WERI-Rb-1 (cell line): ENCODE measurements around the gene CENPP.

ENCODE experiments used
- DNase-seq: peaks from one replicate; pipeline ENCODE4 v3.0.0-alpha.2; 2020
- H3K27ac ChIP-seq: fragments of 250-450 bp; sonication (Bioruptor Pico); 2 replicates; pipeline ENCODE4 v1.5.1; 2020; ENCODE audit warnings: mild to moderate bottlenecking, moderate library complexity
- H3K27me3 ChIP-seq: fragments of 250-450 bp; sonication (Bioruptor Pico); 2 replicates; pipeline ENCODE4 v1.5.1; 2021; ENCODE audit warnings: mild to moderate bottlenecking, low read depth, moderate library complexity; ENCODE audit not compliant: insufficient read depth, severe bottlenecking
- H3K36me3 ChIP-seq: fragments of 250-450 bp; sonication (Bioruptor Pico); 2 replicates; pipeline ENCODE4 v1.5.1; 2020; ENCODE audit warnings: mild to moderate bottlenecking, moderate library complexity
- H3K4me3 ChIP-seq: 2 replicates; pipeline ENCODE4 v1.5.1; 2011; ENCODE audit warnings: low read depth, mild to moderate bottlenecking, control low read depth, low read length
- H3K9me3 ChIP-seq: fragments of 250-450 bp; sonication (Bioruptor Pico); 2 replicates; pipeline ENCODE4 v1.5.1; 2021; ENCODE audit warnings: mild to moderate bottlenecking, moderate library complexity; ENCODE audit not compliant: severe bottlenecking
- TF ChIP-seq, protein P1 (sequence below): IDR thresholded peaks from 2 replicates; pipeline ENCODE4 v1.5.1; 2011; ENCODE audit warnings: low read depth, mild to moderate bottlenecking, control low read depth, inconsistent platforms, low read length

Gene CENPP

DNA sequence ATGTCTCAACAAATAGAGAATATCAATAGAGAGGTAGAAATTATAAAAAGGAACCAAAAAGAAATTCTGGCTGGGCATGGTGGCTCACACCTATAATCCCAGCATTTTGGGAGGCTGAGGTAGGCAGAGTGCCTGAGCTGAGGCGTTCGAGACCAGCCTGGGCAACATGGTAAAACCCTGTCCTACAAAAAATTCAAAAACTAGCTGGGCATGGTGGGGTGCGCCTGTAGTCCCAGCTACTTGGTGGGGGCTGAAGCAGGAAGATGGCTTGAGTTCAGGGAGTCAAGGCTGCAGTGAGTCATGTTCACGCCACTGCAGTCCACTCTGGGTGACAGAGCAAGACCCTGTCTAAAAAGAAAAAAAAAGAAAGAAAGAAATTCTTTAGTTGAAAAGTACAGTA, 319.3 kb downstream of the CENPP start:
- DNase-seq = no peak
- Histone ChIP-seq H3K27ac (no peak overlapping the region), H3K36me3 (peaks cover 62% of the 10 kb centered on the region), H3K9me3 (no peaks in the 10 kb centered on the region), H3K4me3 (no peak overlapping the region), H3K27me3 (no peaks in the 10 kb centered on the region)
- TF ChIP-seq, protein P1, sequence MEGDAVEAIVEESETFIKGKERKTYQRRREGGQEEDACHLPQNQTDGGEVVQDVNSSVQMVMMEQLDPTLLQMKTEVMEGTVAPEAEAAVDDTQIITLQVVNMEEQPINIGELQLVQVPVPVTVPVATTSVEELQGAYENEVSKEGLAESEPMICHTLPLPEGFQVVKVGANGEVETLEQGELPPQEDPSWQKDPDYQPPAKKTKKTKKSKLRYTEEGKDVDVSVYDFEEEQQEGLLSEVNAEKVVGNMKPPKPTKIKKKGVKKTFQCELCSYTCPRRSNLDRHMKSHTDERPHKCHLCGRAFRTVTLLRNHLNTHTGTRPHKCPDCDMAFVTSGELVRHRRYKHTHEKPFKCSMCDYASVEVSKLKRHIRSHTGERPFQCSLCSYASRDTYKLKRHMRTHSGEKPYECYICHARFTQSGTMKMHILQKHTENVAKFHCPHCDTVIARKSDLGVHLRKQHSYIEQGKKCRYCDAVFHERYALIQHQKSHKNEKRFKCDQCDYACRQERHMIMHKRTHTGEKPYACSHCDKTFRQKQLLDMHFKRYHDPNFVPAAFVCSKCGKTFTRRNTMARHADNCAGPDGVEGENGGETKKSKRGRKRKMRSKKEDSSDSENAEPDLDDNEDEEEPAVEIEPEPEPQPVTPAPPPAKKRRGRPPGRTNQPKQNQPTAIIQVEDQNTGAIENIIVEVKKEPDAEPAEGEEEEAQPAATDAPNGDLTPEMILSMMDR = no peak

DNA sequence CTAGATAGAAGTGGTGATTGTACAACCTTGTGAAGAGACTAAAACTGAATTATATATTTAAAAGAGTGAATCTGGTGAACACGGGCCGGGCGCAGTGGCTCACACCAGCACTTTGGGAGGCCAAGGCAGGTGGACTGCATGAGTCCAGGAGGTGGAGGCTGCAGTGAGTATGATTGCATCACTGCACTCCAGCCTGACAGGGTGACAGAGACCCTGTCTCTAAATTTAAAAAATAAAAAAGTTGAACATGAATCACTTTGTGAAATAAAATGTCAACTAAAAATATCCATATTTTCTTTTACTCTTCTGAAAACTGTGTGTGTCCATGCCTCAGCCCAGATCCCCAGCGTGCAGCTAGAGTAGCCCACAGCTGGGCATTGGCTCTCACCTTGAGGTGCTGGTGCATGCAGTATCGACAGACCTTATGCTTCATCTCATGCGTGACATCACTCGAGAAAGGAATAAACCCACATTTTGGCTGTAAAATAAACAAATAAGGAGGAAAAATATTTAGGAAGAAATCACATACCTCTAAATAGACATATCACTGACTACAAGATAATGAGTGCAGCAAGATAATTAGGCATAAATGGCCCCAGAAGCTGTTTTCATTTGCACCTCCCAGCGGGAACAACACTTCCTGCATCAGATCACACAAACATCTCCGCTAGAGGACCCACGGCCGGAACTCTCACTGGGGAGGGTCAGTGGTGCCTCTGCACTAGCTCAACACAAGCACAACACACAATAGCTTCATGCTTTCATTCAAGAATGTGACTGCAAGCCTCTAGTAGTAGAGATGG, 322.1 kb downstream of the CENPP start:
- H3K27ac ChIP-seq = no peak overlapping the region
- no peaks in the 10 kb centered on the region for H3K9me3 ChIP-seq
- no peaks in the 10 kb centered on the region for H3K27me3 ChIP-seq
- no peak for DNase-seq
- H3K4me3 ChIP-seq = no peak overlapping the region
- H3K36me3 ChIP-seq = peaks cover 57% of the 10 kb centered on the region
- TF ChIP-seq, protein P1 = no peak

DNA sequence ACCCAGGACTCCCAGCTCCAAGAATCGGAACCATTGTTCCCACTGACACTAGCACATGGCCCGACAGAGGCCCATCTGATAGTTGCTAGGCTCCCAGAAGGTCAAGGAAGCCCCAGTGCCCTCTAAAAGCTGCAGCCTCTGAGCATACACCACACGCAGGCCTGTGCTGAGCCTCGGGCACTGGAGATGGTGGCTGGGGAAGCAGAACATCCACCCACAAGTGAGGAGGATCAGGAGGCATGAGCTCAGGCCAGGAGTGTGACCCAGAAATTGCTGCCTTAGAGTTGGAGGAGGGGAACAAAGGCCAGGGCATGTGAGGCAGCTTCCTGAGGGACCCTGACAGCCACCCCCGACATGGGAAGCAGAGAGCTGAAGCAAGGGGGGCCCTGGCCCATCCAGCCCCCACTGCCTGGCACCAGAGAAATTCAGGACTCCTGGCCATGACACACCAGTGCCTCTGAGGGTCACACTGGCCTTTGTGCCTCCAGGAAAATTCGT, 322.8 kb downstream of the CENPP start:
- Histone ChIP-seq H3K36me3 (peaks cover 51% of the 10 kb centered on the region), H3K27me3 (no peaks in the 10 kb centered on the region), H3K4me3 (no peak overlapping the region), H3K27ac (no peak overlapping the region), H3K9me3 (no peaks in the 10 kb centered on the region)
- no peak for DNase-seq
- TF ChIP-seq, protein P1 = no peak

DNA sequence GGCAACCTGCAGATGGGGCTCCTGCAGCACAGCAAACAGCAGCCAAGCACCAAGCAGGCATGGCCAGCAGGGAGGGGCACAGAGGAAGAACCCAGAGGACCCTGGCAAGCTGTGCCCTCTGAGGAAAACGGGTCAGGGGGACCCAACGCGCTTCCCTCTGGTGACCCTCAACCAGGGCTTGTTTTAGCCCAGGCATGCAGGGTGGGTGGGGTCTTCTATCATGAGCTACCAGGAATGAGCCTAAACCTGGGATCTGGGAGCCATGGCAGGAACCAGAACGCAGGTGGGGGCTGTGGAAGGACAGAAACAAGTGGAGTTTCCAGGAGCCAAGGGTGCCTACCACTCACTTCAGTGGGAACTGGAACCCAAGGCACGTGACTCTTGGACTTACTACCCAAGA, 323.3 kb downstream of the CENPP start:
- Histone ChIP-seq H3K4me3 (no peak overlapping the region), H3K27ac (no peak overlapping the region), H3K36me3 (peaks cover 47% of the 10 kb centered on the region), H3K9me3 (no peaks in the 10 kb centered on the region), H3K27me3 (no peaks in the 10 kb centered on the region)
- no peak for DNase-seq
- TF ChIP-seq, protein P1 = no peak

DNA sequence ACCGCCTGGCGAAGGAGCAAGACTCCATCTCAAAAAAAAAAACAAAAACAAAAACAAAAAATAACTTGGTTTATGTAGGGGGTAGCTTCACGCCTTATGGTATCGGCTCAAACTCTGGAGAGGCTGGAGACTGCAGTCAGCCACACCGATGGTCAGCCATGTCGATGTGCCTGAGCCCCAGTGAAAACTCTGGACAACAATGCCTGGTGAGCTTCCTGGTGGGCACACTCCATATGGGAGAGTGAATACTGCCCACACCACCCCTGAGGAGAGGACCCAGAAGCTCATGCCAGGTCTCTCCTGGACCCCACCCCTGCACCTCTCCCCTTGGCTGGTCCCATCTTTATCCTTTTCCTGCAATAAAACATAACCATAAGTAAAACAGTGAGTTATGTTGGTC, 324.5 kb downstream of the CENPP start:
- TF ChIP-seq, protein P1 = no peak
- H3K36me3 ChIP-seq = peaks cover 42% of the 10 kb centered on the region
- H3K27ac ChIP-seq = no peak overlapping the region
- H3K9me3 ChIP-seq = no peaks in the 10 kb centered on the region
- no peak for DNase-seq
- H3K27me3 ChIP-seq = no peaks in the 10 kb centered on the region
- no peak overlapping the region for H3K4me3 ChIP-seq
